Nephron (organoid): ENCODE results near the gene RPAP2.
"Not testable (repeated sequence)": the region's sequence is repeated elsewhere in the genome, so short reads cannot be mapped to it uniquely, and the experiment has no call there.

ENCODE experiments used
- H3K27ac Mint-ChIP-seq, 3 experiments: 2 replicates each; pipeline ENCODE4 v1.8.0; 2020; ENCODE audit warnings: mixed read lengths in 3 of 3, mild to moderate bottlenecking in 2 of 3, moderate library complexity in 1 of 3
- H3K27me3 Mint-ChIP-seq: 2 replicates; pipeline ENCODE4 v1.8.0; 2021; ENCODE audit warnings: low read depth, mild to moderate bottlenecking, moderate library complexity, mixed read lengths
- H3K36me3 Mint-ChIP-seq: 2 replicates; pipeline ENCODE4 v1.8.0; 2020; ENCODE audit warnings: low read depth, mixed read lengths
- H3K4me1 Mint-ChIP-seq: 2 replicates; pipeline ENCODE4 v1.8.0; 2020; ENCODE audit warnings: mixed read lengths
- H3K4me3 Mint-ChIP-seq, 3 experiments: 2 replicates each; pipeline ENCODE4 v1.8.0; 2020; ENCODE audit warnings: mild to moderate bottlenecking in 3 of 3, mixed read lengths in 3 of 3, moderate library complexity in 2 of 3
- H3K9me3 Mint-ChIP-seq: 2 replicates; pipeline ENCODE4 v1.8.0; 2020; ENCODE audit warnings: mixed read lengths
- CTCF ChIP-seq, 3 experiments: fragments of 200-600 bp; sonication (generic); IDR thresholded peaks; one replicate each; pipeline ENCODE4 v1.5.0; 2021; ENCODE audit warnings: antibody characterized with exemption in 3 of 3; ENCODE audit not compliant: unreplicated experiment in 3 of 3

Gene RPAP2

GRCh38 chr1:92374223-92374622 is 75.4 kb downstream of the RPAP2 start:
- Mint-ChIP-seq H3K36me3 (peaks cover 33% of the 10 kb centered on the region), H3K27me3 (no peaks in the 10 kb centered on the region), H3K9me3 (no peaks in the 10 kb centered on the region), H3K4me3 (no peak overlapping the region), H3K4me1 (no peaks in the 10 kb centered on the region), H3K27ac (no peak overlapping the region)
- TF ChIP-seq CTCF (IDR thresholded peaks at IDR 0.05; ENCODE audit: unreplicated experiment in 3 of 3), result no peak

GRCh38 chr1:92376345-92376744 is 77.5 kb downstream of the RPAP2 start:
- H3K36me3 Mint-ChIP-seq, result peaks cover 31% of the 10 kb centered on the region
- peaks cover 5% of the 10 kb centered on the region for H3K9me3 Mint-ChIP-seq
- H3K4me3 Mint-ChIP-seq, result no peak overlapping the region
- H3K27me3 Mint-ChIP-seq, result no peaks in the 10 kb centered on the region
- no peak overlapping the region for H3K27ac Mint-ChIP-seq
- H3K4me1 Mint-ChIP-seq, result no peaks in the 10 kb centered on the region
- TF ChIP-seq CTCF (IDR thresholded peaks at IDR 0.05; ENCODE audit: unreplicated experiment in 3 of 3), result no peak

GRCh38 chr1:92377991-92378390 is 79.1 kb downstream of the RPAP2 start:
- not testable (repeated sequence) for H3K9me3 Mint-ChIP-seq, H3K4me1 Mint-ChIP-seq, H3K4me3 Mint-ChIP-seq, H3K27me3 Mint-ChIP-seq, H3K27ac Mint-ChIP-seq
- peaks cover 29% of the 10 kb centered on the region for H3K36me3 Mint-ChIP-seq

- no peak for TF ChIP-seq CTCF (IDR thresholded peaks at IDR 0.05; ENCODE audit: unreplicated experiment in 3 of 3)
- no peak overlapping the region for H3K27ac Mint-ChIP-seq
- H3K4me1 Mint-ChIP-seq, result no peaks in the 10 kb centered on the region
- no peaks in the 10 kb centered on the region for H3K27me3 Mint-ChIP-seq
- H3K36me3 Mint-ChIP-seq, result peaks cover 52% of the 10 kb centered on the region
- no peak overlapping the region for H3K4me3 Mint-ChIP-seq
- H3K9me3 Mint-ChIP-seq, result peaks cover 16% of the 10 kb centered on the region
These were observed 82.0 kb downstream of the RPAP2 start for GRCh38 chr1:92380867-92381266.

GRCh38 chr1:92393966-92394365 is 95.1 kb downstream of the RPAP2 start:
- not testable (repeated sequence) for H3K4me1 Mint-ChIP-seq

GRCh38 chr1:92398519-92398918 is 99.7 kb downstream of the RPAP2 start:
- H3K4me1 Mint-ChIP-seq, result no peaks in the 10 kb centered on the region
- no peak for TF ChIP-seq CTCF (IDR thresholded peaks at IDR 0.05; ENCODE audit: unreplicated experiment in 3 of 3)
- H3K27me3 Mint-ChIP-seq, result no peaks in the 10 kb centered on the region
- H3K9me3 Mint-ChIP-seq, result peaks cover 19% of the 10 kb centered on the region
- H3K36me3 Mint-ChIP-seq, result peaks cover 21% of the 10 kb centered on the region
- no peak overlapping the region for H3K27ac Mint-ChIP-seq
- H3K4me3 Mint-ChIP-seq, result no peak overlapping the region

More at GRCh38 chr1:92393966-92394365, 95.1 kb downstream of the RPAP2 start:
- H3K27ac Mint-ChIP-seq, H3K27me3 Mint-ChIP-seq, H3K4me3 Mint-ChIP-seq: not testable (repeated sequence)
- Mint-ChIP-seq H3K36me3 (peaks cover 57% of the 10 kb centered on the region), H3K9me3 (peaks cover 56% of the 10 kb centered on the region)

GRCh38 chr1:92399076-92399475 is 100.2 kb downstream of the RPAP2 start:
- Mint-ChIP-seq H3K4me3 (no peak overlapping the region), H3K27ac (no peak overlapping the region)

More at GRCh38 chr1:92399076-92399475, 100.2 kb downstream of the RPAP2 start:
- Mint-ChIP-seq H3K4me1 (no peaks in the 10 kb centered on the region), H3K27me3 (no peaks in the 10 kb centered on the region), H3K36me3 (peaks cover 18% of the 10 kb centered on the region), H3K9me3 (peaks cover 15% of the 10 kb centered on the region)
- TF ChIP-seq CTCF (IDR thresholded peaks at IDR 0.05; ENCODE audit: unreplicated experiment in 3 of 3), result no peak
